Breast epithelium (tissue), 4 donors: ENCODE data around the gene TOP1. TPM values are rescaled to one million over a fixed set of nuclear protein-coding genes. Genes with fewer than 3 reads are reported as not detected.

Experiments used
- DNase-seq, 2 donors: peaks; one replicate each; pipeline ENCODE4 v3.0.0-alpha.2; 2019; ENCODE audit warnings: low spot score in 2 of 2
- H3K27ac ChIP-seq, 2 donors: fragments of 200-600 bp; sonication (generic) in 1 of 2; one replicate each; pipeline ENCODE4 v1.5.1; 2016 to 2019; ENCODE audit warnings: mild to moderate bottlenecking in 1 of 2
- H3K27me3 ChIP-seq, 2 donors: fragments of 200-600 bp; sonication (generic) in 1 of 2; one replicate each; pipeline versions ENCODE4 v1.5.1 to v1.6.0; 2017 to 2019; ENCODE audit warnings: control low read depth in 1 of 2, mild to moderate bottlenecking in 1 of 2
- H3K36me3 ChIP-seq: fragments of 200-600 bp; one replicate; pipeline ENCODE4 v1.5.1; 2019
- H3K4me1 ChIP-seq, 2 donors: fragments of 200-600 bp; sonication (generic); one replicate each; pipeline ENCODE4 v1.5.1; 2016 to 2019; ENCODE audit warnings: control low read depth in 1 of 2
- H3K4me3 ChIP-seq, 3 donors: fragments of 200-600 bp; sonication (generic); 1 replicate in 2 of 3; 2 replicates in 1 of 3; pipeline ENCODE4 v1.5.1; 2016 to 2019; ENCODE audit warnings: mild to moderate bottlenecking in 3 of 3, moderate library complexity in 2 of 3
- H3K9me3 ChIP-seq, 2 donors: fragments of 200-600 bp; sonication (generic) in 1 of 2; one replicate each; pipeline ENCODE4 v1.5.1; 2016 to 2019; ENCODE audit warnings: control low read depth in 1 of 2
- CTCF ChIP-seq, 3 donors: fragments of 450-650 bp; IDR thresholded peaks; one replicate each; pipeline ENCODE4 v1.5.1; 2016 to 2017; ENCODE audit warnings: antibody characterized with exemption in 3 of 3, mild to moderate bottlenecking in 3 of 3, moderate library complexity in 3 of 3
- POLR2A ChIP-seq: fragments of 450-650 bp; IDR thresholded peaks from one replicate; pipeline ENCODE4 v1.6.1; 2016; ENCODE audit warnings: antibody characterized with exemption, mild to moderate bottlenecking, moderate library complexity
- POLR2AphosphoS5 ChIP-seq, 3 donors: sonication (generic); formaldehyde crosslinking; IDR thresholded peaks; one replicate each; pipeline ENCODE4 v1.6.1; 2017; ENCODE audit warnings: antibody characterized with exemption in 3 of 3
- intact Hi-C: fragments of 100-400 bp; cut with DNase I; formaldehyde crosslinking; loops from one replicate; pipeline ENCODE4 v1.15.1; 2023; ENCODE audit warnings: low total_unique reads
- total RNA-seq, 3 donors: library from RNA; depleted of rRNA; stranded (reverse); fragments of >200 nt; gene quantifications; one replicate each; pipeline ENCODE4 v1.1.0, GENCODE V29; 2016

Gene TOP1
- total RNA-seq, 3 donors from 2014 or later, result 24.0 to 41.6 (median 40.3) TPM

DNA sequence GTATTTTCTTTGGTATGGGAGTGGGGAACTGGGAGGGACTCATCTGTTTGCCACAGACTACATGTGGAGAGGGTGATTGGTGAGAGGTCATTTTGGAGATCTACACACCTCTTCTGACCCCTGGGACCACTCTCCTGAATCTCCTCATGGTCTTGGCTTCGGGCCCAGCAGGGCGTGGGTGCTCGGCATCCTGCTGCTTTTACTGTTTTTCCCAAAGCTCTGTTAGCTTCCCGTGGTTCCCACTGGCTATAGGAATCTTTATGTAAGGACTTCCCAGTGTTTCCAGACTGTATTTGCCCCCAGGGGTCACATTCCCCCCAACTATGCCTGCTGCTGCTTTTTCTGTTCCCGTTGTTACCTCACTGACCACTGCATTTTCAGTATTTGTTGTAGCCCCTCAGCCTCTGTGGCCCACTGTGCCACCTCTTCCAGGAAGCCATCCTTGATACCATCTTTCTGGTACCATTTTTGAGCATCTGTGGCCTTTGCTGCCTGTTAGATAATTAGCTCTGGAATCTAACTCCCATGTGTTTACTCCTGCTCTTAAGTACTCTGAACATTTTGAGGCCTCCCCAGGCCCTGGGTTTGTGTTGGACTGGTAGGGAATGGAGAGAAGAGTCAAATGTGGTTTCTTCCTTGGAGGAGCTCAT is 123.6 kb downstream of the TOP1 start:
- no peaks in the 10 kb centered on the region for H3K9me3 ChIP-seq
- no peaks in the 10 kb centered on the region for H3K36me3 ChIP-seq
- H3K27me3 ChIP-seq, result no peaks in the 10 kb centered on the region
- H3K4me1 ChIP-seq, result peaks cover 5 to 20% of the 10 kb centered on the region in 2 donors
- H3K4me3 ChIP-seq, result no peak overlapping the region
- intact Hi-C loops, result no loop called here
- H3K27ac ChIP-seq, result peak overlapping the region; percentile 18 to 65
- DNase-seq, result no peak
- no peak for TF ChIP-seq POLR2AphosphoS5 (IDR thresholded peaks at IDR 0.05)
- TF ChIP-seq CTCF (IDR thresholded peaks at IDR 0.05), result no peak
- no peak for TF ChIP-seq POLR2A

DNA sequence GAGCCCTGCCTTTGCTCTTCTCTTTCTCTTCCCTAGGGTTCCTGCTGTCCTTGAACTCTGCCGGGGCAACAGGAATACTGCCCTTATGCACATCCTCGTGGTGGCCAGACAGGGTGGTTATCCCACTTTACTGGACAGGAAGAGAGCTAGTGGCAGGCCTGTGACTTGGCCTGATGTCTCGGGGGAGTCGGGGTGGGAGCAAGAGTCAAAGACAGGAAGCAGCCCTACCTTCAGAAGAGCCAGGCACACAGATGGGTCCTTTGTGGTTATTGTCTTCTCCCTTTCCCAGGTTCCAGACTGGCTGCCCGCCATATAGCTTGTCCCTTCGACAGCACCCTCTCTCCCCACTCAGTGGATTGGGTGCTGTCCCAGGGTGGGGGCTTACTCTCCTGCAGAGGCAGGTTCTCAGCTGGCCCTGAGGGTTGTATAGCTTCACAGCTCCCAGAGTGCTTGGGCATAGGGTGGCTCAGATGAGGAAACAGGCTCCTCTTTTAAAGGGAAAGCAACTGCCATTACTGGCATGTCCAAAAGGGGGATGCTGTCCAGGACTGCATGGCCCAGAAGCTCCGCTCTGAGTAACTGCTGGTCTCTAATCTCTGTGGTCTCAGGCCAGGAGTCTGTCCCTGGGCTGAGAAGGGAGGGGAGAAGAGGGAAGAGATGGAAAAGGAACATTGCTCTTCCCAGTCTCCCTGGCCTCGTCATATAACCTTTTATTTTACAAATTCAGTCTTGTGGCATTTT is 126.0 kb downstream of the TOP1 start:
- TF ChIP-seq POLR2AphosphoS5 (IDR thresholded peaks at IDR 0.05) (no peak), POLR2A (no peak), CTCF (IDR thresholded peaks at IDR 0.05) (no peak)
- Histone ChIP-seq H3K27me3 (no peaks in the 10 kb centered on the region), H3K4me1 (peaks cover 5 to 13% of the 10 kb centered on the region in 2 donors), H3K9me3 (no peaks in the 10 kb centered on the region), H3K36me3 (no peaks in the 10 kb centered on the region), H3K4me3 (no peak overlapping the region), H3K27ac (peak overlapping the region; percentile 24 to 61)
- intact Hi-C loops, result no loop called here
- no peak for DNase-seq

- no peak overlapping the region for H3K4me3 ChIP-seq
- intact Hi-C loops, result no loop called here
- peaks cover 5 to 12% of the 10 kb centered on the region in 2 donors for H3K4me1 ChIP-seq
- no peak for DNase-seq
- no peaks in the 10 kb centered on the region for H3K36me3 ChIP-seq
- no peaks in the 10 kb centered on the region for H3K9me3 ChIP-seq
- no peak for TF ChIP-seq POLR2A
- TF ChIP-seq POLR2AphosphoS5 (IDR thresholded peaks at IDR 0.05), result no peak
- TF ChIP-seq CTCF (IDR thresholded peaks at IDR 0.05), result no peak
- H3K27me3 ChIP-seq, result no peaks in the 10 kb centered on the region
- H3K27ac ChIP-seq, result peak overlapping the region in 1 of 2 donors; percentile 61
Measured at GRCh38 chr20:41155261-41155660, 126.6 kb downstream of the TOP1 start.

DNA sequence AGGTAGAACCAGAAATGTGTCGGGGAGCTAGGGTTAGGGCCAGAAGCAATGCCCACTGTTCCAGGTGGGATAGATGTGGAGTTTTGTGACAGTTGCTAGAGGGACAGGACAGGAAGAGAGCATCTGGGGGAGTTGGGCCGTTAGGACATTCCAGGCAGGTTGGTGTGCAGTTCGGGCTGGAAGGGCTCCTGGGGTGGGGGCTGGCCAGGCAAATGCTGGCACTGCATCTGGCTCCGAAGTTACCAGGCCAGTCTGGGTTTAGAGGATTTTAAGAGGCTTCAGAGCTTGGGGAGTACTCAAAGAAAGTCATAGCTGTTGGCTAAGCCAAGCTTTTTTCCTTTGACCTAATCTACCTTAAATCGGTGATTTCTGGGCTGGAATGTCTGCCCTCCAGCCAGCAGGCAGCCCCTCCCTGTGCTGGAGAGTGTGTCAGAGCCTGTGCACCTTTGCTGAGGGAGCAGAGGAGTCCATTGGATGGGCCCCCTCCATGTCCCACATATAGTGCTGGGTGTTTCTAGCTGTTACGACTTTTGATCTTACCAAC is 129.5 kb downstream of the TOP1 start:
- peak overlapping the region; percentile 46 to 73 for H3K27ac ChIP-seq
- TF ChIP-seq POLR2A (no peak), CTCF (IDR thresholded peaks at IDR 0.05) (no peak), POLR2AphosphoS5 (IDR thresholded peaks at IDR 0.05) (no peak)
- no peak overlapping the region for H3K4me3 ChIP-seq
- no peaks in the 10 kb centered on the region for H3K36me3 ChIP-seq
- no peak for DNase-seq
- peaks cover 0 to 6% of the 10 kb centered on the region in 2 donors for H3K4me1 ChIP-seq
- intact Hi-C loops, result no loop called here
- H3K9me3 ChIP-seq, result no peaks in the 10 kb centered on the region
- H3K27me3 ChIP-seq, result no peaks in the 10 kb centered on the region

GRCh38 chr20:41159547-41159946 is 130.9 kb downstream of the TOP1 start:
- Histone ChIP-seq H3K4me1 (peaks cover 0 to 6% of the 10 kb centered on the region in 2 donors), H3K27ac (peak overlapping the region; percentile 1 to 51), H3K9me3 (no peaks in the 10 kb centered on the region), H3K36me3 (peaks cover 6% of the 10 kb centered on the region), H3K4me3 (no peak overlapping the region), H3K27me3 (no peaks in the 10 kb centered on the region)
- intact Hi-C loops, result no loop called here
- TF ChIP-seq POLR2AphosphoS5 (IDR thresholded peaks at IDR 0.05) (no peak), CTCF (IDR thresholded peaks at IDR 0.05) (no peak), POLR2A (no peak)
- DNase-seq, result no peak
